NT2/D1 (cell line): Measurements from ENCODE around the gene PELI3.
A peak's percentile ranks its signal among the peaks of the same experiment; 100 is the strongest.

ENCODE experiments used
- DNase-seq: peaks from one replicate; pipeline ENCODE4 v3.0.0-alpha.2; 2011; ENCODE audit warnings: low read depth, low spot score
- H3K27me3 ChIP-seq: 2 replicates; pipeline ENCODE4 v1.6.0; 2011; ENCODE audit warnings: mild to moderate bottlenecking; ENCODE audit not compliant: insufficient read length, insufficient read depth
- H3K36me3 ChIP-seq: 2 replicates; pipeline ENCODE4 v1.6.1; 2011; ENCODE audit warnings: mild to moderate bottlenecking, low read length, mixed read lengths; ENCODE audit not compliant: insufficient read depth, insufficient read length
- H3K4me1 ChIP-seq: 2 replicates; pipeline ENCODE4 v1.5.1; 2011; ENCODE audit not compliant: insufficient read depth, insufficient read length
- H3K4me3 ChIP-seq: 2 replicates; pipeline ENCODE4 v1.5.1; 2011; ENCODE audit warnings: low read depth; ENCODE audit not compliant: insufficient read length
- H3K9ac ChIP-seq: 2 replicates; pipeline ENCODE4 v1.6.0; 2011; ENCODE audit warnings: low read depth; ENCODE audit not compliant: insufficient read length
- H3K9me3 ChIP-seq: 2 replicates; pipeline ENCODE4 v1.5.1; 2011; ENCODE audit warnings: mild to moderate bottlenecking, low read length; ENCODE audit not compliant: insufficient read depth
- SUZ12 ChIP-seq: IDR thresholded peaks from 2 replicates; pipeline ENCODE4 v1.6.1; 2011; ENCODE audit not compliant: insufficient read length, insufficient read depth; ENCODE audit errors: extremely low read depth
- YY1 ChIP-seq: IDR thresholded peaks from 2 replicates; pipeline ENCODE4 v1.6.1; 2011; ENCODE audit not compliant: insufficient read length, insufficient read depth
- ZNF274 ChIP-seq: IDR thresholded peaks from 2 replicates; pipeline ENCODE4 v1.6.1; 2011; ENCODE audit warnings: mild to moderate bottlenecking, low read depth, low read length

PELI3 gene

DNA sequence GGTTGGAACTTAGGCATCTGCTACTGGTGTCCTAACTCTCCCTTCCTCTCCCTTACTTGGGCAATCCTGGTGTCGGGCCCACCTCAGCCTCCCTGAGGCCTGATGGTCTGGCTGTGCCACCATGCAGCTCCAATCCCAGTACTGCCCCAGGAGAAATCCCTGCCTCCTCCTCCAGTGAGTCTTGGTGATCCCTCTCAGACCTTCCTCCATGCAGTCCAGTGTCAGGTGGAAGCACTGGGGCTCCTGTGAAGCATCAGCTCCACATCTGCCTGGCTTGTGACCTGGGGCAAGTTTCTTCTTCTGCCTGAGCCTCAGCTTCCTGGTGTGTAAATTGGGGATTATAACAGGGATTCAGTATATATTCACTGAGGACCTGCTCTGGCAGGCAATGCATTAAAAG lies 1.8 kb upstream of the PELI3 start:
- H3K4me3 ChIP-seq: no peak overlapping the region
- H3K9me3 ChIP-seq: no peaks in the 10 kb centered on the region; the same call in 1 of the 2 replicates
- H3K4me1 ChIP-seq: peaks cover 19% of the 10 kb centered on the region
- no peak for DNase-seq
- TF ChIP-seq SUZ12: no peak
- no peak for TF ChIP-seq YY1
- TF ChIP-seq ZNF274: no peak
- H3K9ac ChIP-seq: no peak overlapping the region
- peaks cover 9% of the 10 kb centered on the region for H3K27me3 ChIP-seq
- H3K36me3 ChIP-seq: no peaks in the 10 kb centered on the region

DNA sequence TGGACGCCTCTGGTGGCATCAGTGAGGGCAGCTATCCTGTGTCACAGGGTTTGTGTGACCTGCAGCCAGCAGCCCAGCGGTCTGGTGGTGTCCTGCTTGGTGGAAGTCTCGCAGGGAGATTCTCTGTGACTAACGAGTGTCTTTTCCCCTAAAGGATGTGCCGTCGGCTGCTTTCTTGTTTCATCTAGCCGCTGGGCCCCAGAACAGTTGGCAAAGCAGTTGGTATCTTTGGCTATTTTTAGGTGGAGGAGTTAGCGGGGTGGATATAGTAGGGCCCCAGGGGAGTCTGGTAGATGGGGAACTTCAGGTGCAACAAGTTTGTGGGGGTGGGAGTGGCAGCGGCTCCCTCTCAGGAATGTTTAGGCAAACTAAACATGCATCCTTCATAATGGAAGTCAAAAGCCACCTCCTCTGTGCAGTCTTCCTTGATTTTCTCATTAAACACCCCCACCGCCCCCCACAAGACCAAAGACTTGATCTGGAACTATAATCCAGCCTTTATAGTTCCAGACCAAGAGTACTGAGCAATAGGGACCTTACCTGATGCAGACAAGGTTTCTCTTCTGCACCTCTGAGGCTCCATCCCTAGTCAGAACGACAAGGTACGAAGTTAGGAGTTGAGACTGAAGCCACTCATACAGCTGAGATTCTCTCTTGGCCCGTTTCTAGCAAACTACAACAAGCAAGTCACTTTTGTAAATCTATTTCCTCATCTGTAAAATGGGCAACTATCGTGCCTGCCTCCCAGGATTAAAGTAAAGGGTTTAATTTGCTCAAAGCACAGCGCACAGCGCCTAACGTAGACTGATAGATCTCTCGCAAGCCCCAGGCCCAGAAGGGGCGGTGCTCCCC lies 1.1 kb upstream of the PELI3 start:
- H3K27me3 ChIP-seq: peaks cover 9% of the 10 kb centered on the region
- DNase-seq: no peak
- H3K4me1 ChIP-seq: peaks cover 24% of the 10 kb centered on the region
- H3K9ac ChIP-seq: no peak overlapping the region
- H3K36me3 ChIP-seq: no peaks in the 10 kb centered on the region
- peak overlapping the region; percentile 55 for H3K4me3 ChIP-seq
- H3K9me3 ChIP-seq: no peaks in the 10 kb centered on the region; the same call in 1 of the 2 replicates
- no peak for TF ChIP-seq ZNF274
- no peak for TF ChIP-seq SUZ12
- TF ChIP-seq YY1: no peak

DNA sequence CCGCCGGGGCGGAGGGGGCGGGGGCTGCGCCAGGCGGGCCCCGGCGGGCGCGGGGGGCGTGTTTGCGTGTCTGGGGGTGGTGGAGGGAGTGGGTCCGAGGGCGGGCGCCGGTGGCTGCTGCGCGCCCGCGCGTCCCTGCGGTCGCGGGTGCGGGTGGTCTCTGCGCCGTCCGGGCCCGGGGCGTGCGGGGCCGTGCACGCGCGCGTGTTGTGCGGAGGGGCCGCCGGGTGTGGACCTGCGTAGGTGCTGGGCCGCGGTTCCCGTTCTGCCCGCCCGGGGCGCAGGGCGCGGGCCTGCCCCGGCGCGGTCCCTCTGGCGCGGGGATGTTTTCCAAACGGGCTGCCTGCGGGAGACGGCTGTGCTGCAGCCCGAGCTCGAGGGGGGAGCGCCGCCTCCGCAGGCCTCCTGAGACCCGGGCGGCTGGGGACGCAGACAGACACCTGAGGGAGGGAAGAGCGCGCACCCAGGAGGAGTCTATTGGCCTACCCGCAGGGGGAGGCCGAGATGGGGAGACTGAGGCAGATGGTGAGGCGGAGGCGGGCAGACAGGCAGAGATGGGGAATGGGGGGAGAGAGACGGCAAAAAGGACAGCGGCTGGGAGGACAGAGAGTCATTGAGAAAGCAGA lies 442 bp downstream of the PELI3 start:
- TF ChIP-seq YY1 (no peak), SUZ12 (no peak), ZNF274 (no peak)
- no peaks in the 10 kb centered on the region for H3K9me3 ChIP-seq
- H3K36me3 ChIP-seq: peaks cover 9% of the 10 kb centered on the region
- peaks cover 9% of the 10 kb centered on the region for H3K27me3 ChIP-seq
- H3K4me3 ChIP-seq: peak overlapping the region; percentile 71
- H3K9ac ChIP-seq: peak overlapping the region; percentile 79
- DNase-seq: no peak
- peaks cover 24% of the 10 kb centered on the region for H3K4me1 ChIP-seq

DNA sequence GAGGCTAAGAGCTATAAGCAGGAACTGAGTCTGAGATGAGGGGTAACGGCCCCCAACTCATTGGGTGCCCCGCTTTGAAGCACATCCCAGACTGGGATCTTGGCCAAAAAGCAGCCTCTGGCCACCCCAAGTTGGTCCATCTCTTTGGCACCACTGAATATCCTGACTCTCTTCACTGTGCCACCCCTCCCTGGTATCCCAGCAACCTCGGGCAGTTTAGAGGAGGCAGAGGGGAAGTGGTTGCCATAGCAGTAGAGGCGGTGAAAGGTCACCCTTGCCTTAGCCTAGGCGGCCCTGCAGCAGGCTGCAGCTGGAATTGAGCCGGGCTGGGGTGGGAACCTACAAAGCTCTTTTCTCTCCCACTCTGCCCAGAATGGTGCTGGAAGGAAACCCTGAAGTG lies 1.1 kb downstream of the PELI3 start:
- TF ChIP-seq SUZ12 (no peak), ZNF274 (no peak), YY1 (no peak)
- H3K9me3 ChIP-seq: no peaks in the 10 kb centered on the region
- H3K36me3 ChIP-seq: peaks cover 13% of the 10 kb centered on the region
- no peak for DNase-seq
- H3K9ac ChIP-seq: peak overlapping the region; percentile 79
- H3K27me3 ChIP-seq: peaks cover 9% of the 10 kb centered on the region
- H3K4me3 ChIP-seq: peak overlapping the region; percentile 71
- H3K4me1 ChIP-seq: peaks cover 24% of the 10 kb centered on the region

DNA sequence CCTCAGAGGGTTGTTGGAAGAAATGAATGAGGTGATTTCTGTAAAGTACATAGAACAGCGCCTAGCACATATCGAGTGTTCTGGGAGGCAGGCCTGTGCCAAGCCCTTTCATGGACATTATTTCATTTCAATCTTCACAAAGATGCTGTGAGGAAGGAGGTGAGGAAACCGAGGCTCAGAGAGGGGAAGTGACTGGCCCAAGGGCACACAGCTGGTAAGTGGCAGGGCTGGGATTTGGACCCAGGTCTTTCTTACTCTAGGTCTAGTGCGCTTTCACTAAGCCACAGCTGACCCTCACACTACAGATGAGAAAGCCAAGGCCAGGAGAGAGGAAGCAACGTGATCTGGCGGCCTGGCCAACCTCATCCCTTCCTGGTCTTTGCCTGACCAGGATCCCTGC lies 2.0 kb downstream of the PELI3 start:
- no peak for TF ChIP-seq SUZ12
- no peak for TF ChIP-seq ZNF274
- no peak for TF ChIP-seq YY1
- Histone ChIP-seq H3K4me1 (peaks cover 26% of the 10 kb centered on the region), H3K9me3 (no peaks in the 10 kb centered on the region), H3K27me3 (peaks cover 9% of the 10 kb centered on the region), H3K36me3 (peaks cover 22% of the 10 kb centered on the region), H3K9ac (no peak overlapping the region), H3K4me3 (no peak overlapping the region)
- no peak for DNase-seq

DNA sequence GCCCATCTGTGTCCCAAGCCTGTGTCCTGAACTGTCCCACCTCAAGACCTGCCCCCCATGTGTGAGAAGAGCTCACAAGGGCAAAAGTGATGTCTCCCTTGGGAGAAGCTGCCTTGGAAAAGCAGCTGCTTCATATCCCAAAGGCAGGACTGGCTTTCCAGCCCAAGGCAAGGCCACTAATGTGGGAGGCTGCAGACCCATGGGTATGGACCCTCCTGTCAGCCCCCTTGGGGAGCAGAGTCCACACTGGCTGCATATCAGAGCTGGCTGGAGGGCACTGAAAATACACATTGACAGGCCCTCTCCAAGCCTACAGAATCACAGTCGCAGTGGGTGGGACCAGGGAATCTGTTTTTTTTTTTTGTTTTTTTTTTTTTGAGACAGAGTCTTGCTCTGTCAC lies 2.7 kb downstream of the PELI3 start:
- Histone ChIP-seq H3K4me1 (peaks cover 27% of the 10 kb centered on the region), H3K27me3 (peaks cover 9% of the 10 kb centered on the region), H3K4me3 (no peak overlapping the region), H3K9me3 (no peaks in the 10 kb centered on the region), H3K36me3 (peaks cover 29% of the 10 kb centered on the region), H3K9ac (no peak overlapping the region)
- no peak for TF ChIP-seq SUZ12
- no peak for TF ChIP-seq YY1
- no peak for TF ChIP-seq ZNF274
- no peak for DNase-seq

DNA sequence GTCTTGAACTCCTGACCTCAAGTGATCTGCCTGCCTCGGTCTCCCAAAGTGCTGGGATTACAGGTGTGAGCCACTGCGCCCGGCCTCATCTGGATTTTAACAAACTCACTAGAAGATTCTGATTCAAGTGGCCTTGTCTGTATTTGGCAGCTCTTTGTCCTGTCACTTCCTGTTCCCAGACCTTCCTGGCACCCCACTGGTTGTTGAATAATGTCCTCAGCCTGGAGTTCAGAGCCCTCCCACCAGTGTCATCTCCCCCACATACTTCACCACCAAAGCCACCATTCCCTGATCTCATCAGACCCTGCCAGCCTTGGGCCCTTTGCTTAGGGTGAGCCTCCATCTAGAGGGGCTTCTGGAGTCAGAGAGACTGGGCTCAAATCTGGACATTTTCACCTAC lies 3.3 kb downstream of the PELI3 start:
- H3K27me3 ChIP-seq: peaks cover 9% of the 10 kb centered on the region
- peaks cover 29% of the 10 kb centered on the region for H3K36me3 ChIP-seq
- peaks cover 23% of the 10 kb centered on the region for H3K4me1 ChIP-seq
- no peaks in the 10 kb centered on the region for H3K9me3 ChIP-seq
- H3K9ac ChIP-seq: no peak overlapping the region
- TF ChIP-seq ZNF274 (no peak), YY1 (no peak), SUZ12 (no peak)
- no peak overlapping the region for H3K4me3 ChIP-seq
- DNase-seq: no peak
